SHP77 (cell line): Measurements from ENCODE around the gene PDE7B.
"Not testable (repeated sequence)": the region's sequence is repeated elsewhere in the genome, so short reads cannot be mapped to it uniquely, and the experiment has no call there.

ENCODE experiments used
- DNase-seq, 2 experiments: peaks; one replicate each; lab custom pipeline; 2025; lab: John Stamatoyannopoulos, UW

PDE7B gene

DNA sequence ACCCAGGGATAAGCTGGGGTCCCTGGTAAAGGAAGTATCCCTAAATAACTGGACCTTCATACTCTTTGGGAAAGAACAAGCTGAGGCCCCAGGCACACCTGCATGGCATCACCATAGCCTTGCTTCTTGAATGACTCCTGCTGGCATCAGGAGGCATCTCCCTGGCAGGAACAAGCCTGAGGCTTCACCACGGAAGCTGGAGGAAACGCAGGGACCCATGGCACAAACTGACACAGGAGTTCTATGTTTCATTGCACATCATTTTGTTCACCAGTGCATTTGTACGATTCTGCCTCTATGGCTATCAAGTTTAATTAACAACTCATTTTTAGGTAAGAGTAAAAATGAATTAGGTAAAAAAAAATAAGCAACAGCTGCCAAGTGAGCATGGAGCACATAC, 619 bp upstream of the PDE7B start:
- DNase-seq: no peak

DNA sequence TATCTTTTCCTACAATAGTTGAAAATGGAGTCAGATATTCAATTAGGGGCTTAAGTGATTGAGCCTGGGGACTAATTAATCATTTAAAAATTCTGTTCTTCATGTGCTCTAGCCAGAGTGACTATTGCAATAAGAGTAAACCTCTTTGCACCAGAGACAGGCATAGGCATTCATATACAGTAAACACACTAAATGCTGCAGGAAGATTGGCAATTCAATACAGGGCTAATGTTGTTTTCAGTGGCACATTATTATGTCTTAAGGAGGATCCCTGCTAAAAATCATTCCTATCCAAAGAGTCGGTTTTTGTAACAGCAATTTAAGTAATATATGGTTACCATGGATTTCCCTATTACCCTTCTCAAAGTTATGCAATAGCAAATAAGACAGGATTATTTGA, 1.2 kb downstream of the PDE7B start:
- DNase-seq: no peak

DNA sequence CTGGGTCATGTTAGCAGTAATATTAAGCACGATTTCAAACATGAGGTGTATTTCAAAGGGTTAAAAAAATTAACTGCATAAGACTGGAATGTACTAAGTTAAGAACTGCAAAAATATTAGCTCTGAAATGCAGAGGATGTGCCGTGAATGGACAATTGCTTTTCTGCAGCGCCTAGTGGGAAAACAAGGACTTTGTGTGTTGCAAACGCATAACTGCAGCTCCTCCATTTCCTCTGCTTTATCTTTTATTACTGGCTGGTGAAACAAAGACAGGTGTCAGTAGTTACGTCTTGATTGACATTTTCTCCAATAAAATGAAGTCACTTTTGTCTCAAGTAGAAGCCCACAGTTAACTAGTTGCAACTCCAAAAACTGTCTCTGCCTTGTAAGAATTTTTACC, 1.7 kb downstream of the PDE7B start:
- no peak for DNase-seq

DNA sequence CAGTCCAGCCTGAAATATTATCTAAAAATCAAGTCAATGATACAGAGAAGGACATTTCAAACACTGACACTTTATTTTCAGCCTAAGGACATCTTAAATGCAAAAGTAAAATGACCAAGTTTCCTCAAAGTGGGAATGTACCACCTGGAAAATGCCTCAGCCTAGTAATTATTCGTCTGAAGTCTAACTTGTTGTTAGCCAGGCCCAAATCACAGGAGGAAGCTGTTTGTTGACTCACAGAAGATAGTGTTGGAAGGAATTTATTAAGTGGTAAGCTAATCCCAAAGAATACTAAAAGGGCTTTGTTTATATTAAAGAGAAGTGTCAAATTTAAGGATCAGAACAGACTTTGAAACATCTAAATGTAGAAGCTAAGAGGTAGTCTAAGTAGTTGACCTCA, 2.5 kb downstream of the PDE7B start:
- DNase-seq: no peak

DNA sequence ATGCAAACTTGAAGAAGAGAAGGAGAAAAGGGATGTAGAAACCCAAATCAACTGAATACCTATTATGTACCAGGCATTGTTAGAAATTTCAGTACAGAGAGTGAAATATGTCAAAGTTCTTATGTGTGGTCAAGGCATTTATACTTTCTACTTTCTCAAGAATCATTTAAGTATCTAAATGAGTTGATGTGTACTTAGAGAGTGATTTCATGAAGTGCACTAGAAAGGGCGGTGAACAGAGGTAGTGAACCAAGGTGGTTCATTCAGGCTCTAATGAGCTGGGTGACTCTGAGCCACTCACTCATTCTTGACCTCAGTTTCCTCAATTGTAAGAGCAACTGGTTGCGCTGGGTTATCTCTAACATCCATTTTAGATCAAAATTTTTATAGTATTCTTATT, 3.3 kb downstream of the PDE7B start:
- DNase-seq: no peak

DNA sequence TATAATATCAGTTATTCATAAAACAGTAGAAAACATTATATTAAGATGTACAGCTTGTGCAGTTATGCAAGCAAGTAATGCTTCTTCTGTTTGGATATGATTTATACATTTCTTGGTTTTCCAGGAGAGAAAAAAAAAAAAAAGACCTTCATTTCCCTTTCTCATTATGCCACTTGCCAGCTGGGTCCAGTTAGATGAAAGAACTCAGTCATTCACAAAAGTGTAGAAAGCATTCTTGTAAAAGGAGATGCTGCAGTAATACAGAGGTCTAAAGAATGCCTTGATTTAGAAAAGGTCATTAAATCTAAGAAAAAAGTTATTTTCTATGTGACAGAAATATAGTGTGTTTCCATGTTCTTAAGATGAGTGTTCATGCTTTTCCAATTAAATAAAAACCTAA, 7.4 kb downstream of the PDE7B start:
- DNase-seq: no peak

DNA sequence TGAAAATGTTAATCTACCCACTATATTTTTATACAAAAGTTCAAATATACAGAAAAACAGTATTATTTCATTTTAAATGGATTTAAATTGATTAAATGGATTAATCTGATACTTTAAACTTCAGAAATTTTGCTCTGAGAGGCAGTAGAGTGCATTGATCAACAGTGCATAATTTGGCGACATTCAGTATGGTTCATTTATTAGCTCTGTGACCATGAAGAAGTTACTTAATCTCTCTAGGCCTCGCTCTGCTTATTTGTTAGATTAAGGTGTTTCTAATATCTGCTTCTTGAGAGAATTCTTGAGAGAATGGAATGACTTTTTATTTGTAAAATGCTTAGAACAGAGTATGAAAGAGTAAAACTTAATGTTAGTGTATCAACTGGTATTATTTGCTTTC, 8.9 kb downstream of the PDE7B start:
- DNase-seq: no peak

DNA sequence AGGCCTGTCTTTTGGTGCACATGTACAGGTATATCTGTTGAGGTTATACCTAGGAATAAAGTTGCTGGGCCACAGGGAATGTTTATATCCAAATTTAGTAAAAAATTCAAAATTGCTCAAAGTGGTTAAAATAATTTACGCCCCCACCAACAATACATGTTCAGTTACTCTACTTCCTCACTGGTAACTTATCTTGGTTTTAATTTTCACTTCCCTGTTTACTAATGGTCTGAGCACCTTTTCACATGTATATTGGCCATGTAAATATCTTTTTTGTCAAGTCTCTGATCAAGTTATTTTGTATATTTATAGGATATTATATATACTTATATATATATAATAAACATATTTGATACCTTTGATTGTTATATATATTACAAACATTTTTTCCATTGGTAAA, 9.7 kb downstream of the PDE7B start:
- DNase-seq: no peak

DNA sequence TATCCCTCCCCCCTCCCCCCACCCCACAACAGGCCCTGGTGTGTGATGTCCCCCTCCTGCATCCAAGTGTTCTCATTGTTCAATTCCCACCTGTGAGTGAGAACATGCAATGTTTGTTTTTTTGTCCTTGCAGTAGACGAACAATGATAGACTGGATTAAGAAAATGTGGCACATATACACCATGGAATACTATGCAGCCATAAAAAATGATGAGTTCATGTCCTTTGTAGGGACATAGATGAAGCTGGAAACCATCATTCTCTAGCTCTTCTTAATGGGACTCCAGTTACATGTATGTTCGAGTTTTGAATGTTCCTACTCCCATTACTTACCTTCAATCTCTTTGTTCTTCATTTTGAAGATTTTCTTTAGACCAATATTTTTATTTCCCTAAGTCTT, 13.4 kb downstream of the PDE7B start:
- not testable (repeated sequence) for DNase-seq

DNA sequence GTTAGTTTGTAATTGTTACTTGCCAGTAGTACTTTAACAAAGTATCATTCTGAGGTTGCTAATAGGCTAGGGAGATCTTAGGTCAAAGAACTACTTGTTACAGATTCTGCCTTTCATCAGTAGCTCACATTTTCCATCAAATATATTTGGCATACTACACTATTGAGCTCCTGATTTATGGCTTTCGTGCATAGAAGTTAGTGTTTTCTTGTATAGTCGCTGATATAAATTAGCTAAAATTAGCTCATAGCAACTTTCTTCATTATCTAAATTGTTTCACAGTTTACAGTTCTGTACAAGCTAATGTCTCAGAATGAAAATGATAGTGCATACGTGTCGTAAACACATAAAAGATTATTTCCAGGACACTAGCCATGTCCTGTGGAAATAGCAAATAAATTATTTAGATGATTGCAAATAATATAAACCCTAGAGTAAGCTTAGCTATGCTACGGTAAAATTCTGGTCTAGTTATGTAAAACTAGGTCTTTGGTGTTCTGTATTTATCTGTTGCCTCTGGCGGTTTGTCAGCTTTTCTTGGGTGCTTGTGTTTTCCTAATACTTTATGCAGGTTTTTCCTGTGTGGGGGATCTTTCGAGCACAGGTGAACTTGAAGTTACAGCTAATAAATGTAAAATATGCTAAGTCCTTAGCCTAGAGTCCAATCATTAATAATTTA, 15.1 kb downstream of the PDE7B start:
- DNase-seq: no peak

DNA sequence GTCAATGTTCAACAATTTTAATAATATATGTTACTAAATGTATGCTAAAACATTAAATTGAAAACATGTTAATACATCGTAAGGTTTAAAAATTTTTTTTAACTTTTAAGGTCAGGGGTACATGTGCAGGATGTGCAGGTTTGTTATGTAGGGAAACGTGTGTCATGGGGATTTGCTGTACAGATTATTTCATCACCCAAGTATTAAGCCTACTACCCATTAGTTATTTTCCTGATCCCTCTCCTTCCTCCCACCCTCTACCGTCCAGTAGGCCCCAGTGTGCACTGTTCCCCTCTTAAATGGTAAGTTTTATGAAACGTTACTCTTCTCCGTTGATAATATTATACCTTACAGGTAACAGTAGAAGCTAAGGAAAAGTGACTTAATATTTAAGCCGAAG, 15.8 kb downstream of the PDE7B start:
- no peak for DNase-seq

DNA sequence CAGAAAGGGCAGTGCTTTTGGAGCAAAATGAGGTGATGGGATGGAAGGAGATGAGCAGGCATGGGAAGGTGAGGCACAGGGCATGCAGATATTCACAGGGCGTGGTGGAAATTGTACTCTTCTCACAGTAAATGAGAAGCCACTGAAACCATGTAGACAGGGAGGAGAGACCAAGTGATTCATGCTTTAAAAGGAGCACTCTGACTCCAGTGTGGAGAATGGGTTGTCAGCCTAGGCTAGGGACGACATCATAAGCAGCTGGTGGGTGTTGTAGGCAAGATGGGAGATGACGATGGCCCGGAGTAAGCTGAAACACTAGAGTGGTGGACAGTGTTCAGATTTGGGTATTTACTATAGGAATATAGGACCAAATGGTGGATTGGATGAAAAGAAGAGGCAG, 18.4 kb downstream of the PDE7B start:
- no peak for DNase-seq

DNA sequence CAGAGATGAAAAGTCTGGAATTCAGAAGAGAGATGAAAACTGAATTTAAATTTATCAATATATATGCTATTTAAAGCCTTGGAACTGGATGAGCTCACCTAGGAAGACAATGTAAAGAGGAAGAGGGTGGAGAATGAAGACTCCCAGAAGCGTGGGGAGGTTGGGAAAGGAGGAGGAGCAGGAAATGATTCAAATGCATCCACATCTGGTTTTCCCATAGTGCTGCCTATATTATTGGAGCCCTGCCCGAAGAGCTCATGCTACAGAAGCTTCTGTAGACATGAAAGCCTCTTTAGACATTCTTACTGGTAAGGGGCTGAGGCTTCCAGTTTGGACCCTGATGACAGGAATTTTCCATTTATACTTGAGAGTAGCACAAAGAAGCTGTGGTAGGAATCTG, 19.2 kb downstream of the PDE7B start:
- DNase-seq: no peak

DNA sequence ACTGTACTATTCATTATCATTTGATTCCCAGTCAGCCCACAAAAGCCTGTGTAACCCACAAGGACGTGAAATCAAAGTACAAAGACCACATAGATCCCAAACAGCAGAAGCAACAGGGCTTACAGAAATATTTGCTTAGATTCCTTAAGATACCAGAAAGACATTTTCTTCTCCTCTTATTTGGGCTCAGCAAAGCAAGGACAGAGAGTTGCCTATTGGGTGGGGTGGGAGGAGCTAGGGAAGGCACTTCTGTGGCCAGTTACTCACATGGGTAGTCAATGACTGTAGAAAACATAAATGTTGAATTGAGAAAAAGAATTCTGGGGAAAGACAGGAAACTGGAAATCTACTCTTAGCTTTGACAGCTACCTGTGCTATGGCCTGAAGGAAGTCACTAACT, 19.8 kb downstream of the PDE7B start:
- DNase-seq: no peak

DNA sequence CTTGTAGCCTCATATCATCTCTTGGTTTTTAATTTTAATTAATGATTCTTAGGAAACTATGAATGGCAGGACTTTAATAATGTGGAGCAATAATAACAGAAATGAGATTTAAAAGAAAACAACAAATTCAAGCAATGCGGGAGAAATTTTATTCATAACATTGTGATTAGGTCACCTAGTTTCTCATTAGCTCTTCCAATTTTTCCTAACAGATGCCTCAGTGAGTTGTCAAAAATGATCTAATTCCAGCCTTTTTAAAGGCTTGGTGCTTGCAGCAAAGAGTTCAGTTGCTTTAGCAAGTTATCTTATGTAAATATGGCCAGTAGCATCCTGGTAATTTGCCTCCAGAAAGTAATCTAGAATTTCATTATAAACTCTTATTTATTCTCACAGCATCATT, 20.4 kb downstream of the PDE7B start:
- DNase-seq: no peak

DNA sequence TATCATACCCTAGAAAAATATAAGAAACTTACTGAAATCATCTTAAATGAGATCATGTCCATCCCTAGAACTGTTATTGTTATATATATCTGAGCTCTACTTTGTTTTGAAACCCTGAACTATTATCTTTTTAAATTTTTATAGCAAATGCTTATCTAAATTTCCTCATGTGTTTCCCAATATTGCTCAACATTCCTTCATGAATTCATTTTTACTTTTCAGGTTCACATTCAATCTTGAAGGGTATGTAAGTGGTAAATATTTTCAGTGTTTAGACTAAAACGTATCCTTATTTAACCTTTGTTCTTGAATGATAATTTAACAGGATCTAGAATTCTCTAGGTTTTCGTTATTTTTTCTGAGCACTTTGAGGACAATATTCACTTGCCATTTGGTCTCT, 23.9 kb downstream of the PDE7B start:
- DNase-seq: no peak

DNA sequence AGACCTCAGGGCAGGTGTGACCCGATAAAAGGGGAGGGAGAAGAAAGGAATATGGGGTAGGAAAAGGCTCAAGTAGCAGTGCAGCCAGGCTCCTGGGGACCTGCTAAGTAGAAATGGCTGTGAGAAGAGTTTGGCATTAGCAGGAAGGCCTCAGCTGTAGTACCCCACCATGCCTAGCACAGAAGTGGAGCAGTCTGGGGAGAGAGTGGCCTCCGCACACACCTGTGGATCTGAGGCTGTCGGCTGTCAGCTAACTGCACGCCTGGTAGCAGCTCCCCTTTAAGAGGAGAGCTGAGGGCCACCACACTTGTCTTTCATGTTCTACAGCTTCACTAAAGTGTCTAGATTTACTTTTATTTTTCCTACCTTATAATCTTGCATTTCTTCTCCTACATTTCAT, 24.6 kb downstream of the PDE7B start:
- DNase-seq: no peak

DNA sequence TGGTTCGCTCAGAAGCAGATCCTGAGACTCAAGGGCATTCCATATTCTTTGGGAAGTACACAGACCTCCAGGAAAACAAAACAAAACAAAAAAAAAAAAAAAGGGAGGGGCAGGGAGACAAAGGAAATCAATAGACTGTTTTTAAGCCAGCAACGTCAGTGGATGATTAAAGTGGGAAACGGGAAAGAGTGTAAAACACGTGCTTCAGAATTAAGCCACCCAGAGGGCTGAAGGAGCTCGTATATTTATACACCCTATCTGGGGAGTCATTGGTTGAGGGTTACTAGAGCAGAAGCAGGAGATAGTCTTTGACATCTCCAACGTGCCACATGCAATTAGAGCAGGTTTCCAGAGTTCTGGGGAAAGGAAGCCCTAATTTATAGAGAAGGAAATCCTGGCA, 26.2 kb downstream of the PDE7B start:
- no peak for DNase-seq

DNA sequence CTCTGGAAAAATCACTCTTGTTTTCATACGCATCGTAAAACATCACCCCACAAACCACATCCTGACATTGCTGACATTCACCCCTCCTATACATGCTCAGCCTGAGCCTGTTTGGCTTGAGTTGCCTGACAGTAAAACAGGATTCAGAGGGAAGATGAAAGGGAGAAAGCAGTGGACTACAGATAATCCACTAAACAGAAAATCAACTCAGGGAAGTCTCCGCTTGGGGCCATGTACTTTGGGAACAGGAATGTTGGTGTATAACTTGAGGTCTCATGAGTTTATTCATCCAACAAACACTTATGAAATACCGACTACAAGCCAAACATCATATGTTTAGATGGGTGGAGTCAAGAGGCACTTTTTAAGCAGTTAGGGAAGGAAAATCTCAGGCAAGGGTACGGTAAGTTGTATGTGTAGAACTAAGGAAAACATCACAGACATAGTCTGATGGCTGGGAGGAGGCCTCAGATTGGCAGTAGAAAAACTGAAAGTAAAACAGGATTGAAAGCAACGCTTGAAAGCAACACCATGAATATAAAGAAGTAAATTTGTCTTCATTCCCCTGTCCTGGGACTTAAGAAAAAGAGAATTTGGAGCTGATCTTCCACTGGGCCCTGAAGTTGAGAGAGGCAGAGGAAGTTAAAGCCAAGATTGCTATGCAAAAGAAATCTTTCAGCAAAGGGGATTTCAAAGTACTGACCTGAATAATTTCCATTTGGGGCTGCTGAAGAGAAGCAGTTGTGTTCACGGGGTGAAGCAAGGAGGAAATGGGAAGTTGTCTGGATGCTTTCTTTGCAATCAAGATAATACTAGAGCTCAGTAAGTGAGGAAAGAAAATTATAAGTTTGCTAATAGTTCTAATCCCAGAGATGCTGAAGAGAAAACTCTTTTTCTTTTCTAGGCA, 28.8 kb downstream of the PDE7B start:
- DNase-seq: no peak

DNA sequence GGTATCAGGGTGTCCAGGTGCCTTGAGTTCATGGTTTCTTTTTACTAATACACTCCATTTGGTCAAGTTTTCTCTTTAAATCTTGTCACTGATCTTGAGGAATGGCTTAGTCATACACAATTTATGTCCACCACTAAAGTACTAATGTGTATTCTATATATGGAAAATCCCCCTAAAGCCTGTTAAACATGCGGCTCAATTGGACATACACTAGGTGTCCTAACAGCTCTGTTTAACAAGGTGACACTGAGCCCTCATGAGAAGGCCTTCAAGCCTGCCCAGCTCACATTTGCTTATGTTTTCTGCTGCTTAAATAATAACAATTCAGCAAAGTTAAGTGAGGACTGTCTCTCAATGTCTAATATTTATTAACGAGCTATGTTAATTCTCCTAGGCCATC, 31.5 kb downstream of the PDE7B start:
- DNase-seq: no peak

DNA sequence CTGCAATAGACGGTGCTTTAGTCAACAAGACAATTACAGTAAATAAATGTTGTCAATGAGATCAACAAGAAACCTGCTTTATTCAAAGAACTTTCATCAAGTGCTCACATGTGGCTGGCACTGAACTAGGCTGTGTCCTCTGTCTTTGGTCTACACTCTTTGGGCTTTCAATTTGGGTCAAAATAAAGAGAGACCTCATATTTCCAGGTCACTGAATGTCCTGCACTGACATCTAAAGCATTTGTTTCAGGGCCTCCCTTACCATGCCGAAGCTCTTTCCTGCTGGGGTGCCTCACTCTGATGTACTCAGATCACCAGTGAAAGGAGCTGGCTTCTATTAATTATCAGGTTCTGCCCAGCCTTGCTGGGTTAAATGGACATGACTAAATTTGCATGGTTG, 32.0 kb downstream of the PDE7B start:
- no peak for DNase-seq

DNA sequence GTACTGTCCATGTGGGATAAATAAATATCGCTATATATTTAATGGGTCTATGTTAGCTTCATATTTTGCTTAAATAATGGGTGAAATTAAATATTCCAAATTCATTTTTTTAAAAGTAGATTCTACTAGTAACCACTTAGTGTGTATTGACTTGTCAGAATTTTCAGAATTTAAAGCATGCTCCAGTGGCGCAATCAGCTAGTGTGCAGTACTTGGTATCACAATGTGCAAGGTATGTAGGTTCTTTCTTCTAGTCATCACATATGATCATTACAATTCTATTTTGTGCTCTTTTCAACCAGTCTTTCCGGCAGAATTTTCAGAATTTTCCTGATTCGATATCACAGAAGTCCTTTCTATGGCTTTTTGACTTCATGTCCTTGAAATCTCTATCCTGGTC, 32.6 kb downstream of the PDE7B start:
- no peak for DNase-seq

DNA sequence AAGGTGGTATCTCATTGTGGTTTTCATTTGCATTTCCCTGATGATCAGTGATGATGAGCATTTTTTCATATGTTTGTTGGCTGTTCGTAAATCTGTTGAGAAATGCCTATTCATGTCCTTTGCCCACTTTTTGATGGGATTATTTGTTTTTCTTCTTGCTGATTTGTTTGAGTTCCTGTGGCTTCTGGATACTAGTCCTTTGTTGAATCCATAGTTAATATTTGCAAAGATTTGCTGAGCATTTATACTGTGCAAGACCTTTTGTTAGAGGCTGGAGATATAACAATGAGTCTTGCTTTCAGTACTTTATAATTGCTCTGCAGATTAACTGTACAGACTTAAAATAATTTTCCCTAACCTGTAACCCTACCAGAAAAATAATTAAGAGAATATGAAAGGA, 35.6 kb downstream of the PDE7B start:
- no peak for DNase-seq

DNA sequence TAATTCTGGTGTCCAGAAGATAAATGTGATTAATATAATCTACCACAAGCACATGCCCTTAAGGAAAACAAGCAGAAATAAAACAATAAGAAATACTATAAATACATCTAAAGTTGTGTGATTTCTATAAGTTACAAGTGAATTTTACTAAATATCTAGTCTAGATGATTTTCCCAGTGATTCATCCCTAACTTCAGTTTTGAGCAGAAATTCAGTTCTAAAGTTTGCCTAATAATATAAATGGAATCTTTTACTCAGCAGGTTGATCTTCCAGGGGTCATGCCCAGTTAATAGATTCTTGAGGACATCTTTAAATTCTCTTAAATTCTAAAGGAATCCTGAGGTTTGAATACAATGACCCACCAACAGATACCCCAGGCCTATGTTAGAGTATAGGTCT, 37.3 kb downstream of the PDE7B start:
- no peak for DNase-seq
